ENCODE data around the gene LIMCH1.
"Not testable (repeated sequence)": the region's sequence is repeated elsewhere in the genome, so short reads cannot be mapped to it uniquely, and the experiment has no call there.

Gene LIMCH1

DNA sequence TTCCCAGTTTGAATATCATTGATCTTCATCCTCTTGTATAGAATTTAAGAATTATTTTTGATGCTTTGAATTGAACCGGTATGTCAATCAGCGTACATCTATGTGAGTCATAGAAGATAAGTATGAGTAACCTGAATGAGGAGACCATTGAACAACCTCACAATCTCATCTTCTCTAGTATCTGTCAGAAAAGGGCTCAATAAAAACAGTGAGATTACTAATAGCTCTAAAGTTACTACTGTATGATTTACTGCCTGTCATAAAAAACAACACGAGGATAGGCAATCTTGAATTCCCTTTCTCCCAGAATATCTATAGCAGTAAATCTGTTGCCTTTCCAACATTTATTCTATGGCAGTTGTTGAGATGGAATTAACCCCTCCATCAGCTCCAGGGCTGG lies 174.5 kb downstream of the LIMCH1 start:
- no peak for DNase-seq (ENCODE audit: insufficient read length, low spot score)
- no peak for FAIRE-seq

GRCh38 chr4:41713768-41714167 lies 175.8 kb downstream of the LIMCH1 start:
- DNase-seq (ENCODE audit: insufficient read length, low spot score) (no peak), FAIRE-seq (no peak)

DNA sequence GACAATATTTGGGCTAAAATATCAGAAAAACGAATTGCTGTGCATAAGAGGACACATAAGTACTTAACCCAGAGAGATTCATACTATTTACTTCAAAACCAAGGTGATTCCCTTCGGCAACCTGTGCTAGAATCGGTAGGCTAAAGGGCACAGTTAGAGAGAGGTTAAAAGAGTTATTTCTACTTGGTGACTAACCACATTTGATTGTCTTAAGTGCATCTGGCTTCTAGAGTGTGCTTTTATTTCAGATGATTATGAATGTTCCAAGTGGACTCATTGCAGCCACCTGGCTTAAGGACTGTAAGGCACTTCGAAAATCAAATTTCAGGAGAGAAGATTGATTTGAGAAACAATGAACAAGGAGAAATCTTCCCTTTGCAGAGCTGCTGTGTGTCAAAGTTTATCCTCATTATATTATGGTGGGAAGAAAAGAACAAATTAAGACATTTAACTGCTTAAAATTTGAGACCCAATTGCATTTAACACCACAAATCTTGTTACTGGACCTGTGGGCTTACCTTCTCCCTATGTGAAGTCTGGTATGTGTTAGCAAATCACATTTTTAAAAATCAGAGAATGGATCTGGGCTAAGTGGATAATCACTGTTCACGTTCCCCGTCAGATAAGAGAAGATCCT lies 176.5 kb downstream of the LIMCH1 start:
- DNase-seq (ENCODE audit: insufficient read length, low spot score): no peak
- no peak for FAIRE-seq

- DNase-seq (ENCODE audit: insufficient read length, low spot score): no peak
- FAIRE-seq: no peak
Observed at GRCh38 chr4:41715155-41715554, 177.2 kb downstream of the LIMCH1 start.

DNA sequence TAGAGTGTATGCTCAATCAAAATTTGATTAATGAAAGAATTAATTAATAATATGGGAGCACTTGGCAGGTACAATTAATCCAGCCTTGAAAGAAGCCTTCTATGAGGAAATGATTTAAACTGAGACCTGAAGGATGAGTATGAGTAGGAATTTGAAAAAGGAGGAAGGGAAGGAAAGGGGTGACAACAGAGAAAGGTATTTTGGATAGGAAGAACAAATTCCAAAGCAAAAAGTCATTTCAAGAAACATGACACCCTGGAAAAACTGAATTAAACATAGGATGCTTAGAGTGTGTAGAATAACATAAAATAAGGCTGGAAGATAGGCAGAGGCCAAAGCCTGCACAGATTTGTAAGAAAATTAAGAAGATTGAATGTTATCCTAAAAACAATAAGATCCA lies 180.9 kb downstream of the LIMCH1 start:
- FAIRE-seq (no peak), DNase-seq (ENCODE audit: insufficient read length, low spot score) (no peak)

DNA sequence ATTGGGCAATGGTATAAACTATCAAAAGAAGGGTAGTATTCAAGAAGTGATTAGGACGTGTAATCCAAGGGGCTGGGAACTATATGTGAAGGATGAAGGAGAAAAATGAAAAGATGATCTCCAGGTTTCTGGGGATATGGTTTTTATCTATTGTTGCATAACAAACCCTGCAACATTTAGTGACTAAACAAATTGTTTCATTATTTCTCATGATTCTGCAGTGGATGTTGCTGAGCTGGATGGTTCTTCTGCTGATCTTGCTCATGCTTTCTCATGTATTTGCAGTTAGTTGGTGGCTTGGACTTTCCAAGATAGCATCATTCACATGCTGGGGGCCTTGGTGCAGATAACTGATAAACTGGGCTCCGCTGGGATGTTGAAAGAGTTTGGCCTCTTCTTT lies 181.5 kb downstream of the LIMCH1 start:
- DNase-seq (ENCODE audit: insufficient read length, low spot score) (no peak), FAIRE-seq (no peak)

- DNase-seq (ENCODE audit: insufficient read length, low spot score) (no peak), FAIRE-seq (no peak)
Observed at GRCh38 chr4:41722181-41722580, 184.2 kb downstream of the LIMCH1 start.

- FAIRE-seq: no peak
- DNase-seq (ENCODE audit: insufficient read length, low spot score): no peak
Observed at GRCh38 chr4:41723286-41723685, 185.3 kb downstream of the LIMCH1 start.

GRCh38 chr4:41725254-41725653 lies 187.3 kb downstream of the LIMCH1 start:
- no peak for DNase-seq (ENCODE audit: insufficient read length, low spot score)
- no peak for FAIRE-seq

GRCh38 chr4:41727861-41728572 lies 190.1 kb downstream of the LIMCH1 start:
- DNase-seq (ENCODE audit: insufficient read length, low spot score) (no peak), FAIRE-seq (no peak)

- FAIRE-seq (no peak), DNase-seq (ENCODE audit: insufficient read length, low spot score) (no peak)
Observed at GRCh38 chr4:41728573-41728913, 190.6 kb downstream of the LIMCH1 start.

DNA sequence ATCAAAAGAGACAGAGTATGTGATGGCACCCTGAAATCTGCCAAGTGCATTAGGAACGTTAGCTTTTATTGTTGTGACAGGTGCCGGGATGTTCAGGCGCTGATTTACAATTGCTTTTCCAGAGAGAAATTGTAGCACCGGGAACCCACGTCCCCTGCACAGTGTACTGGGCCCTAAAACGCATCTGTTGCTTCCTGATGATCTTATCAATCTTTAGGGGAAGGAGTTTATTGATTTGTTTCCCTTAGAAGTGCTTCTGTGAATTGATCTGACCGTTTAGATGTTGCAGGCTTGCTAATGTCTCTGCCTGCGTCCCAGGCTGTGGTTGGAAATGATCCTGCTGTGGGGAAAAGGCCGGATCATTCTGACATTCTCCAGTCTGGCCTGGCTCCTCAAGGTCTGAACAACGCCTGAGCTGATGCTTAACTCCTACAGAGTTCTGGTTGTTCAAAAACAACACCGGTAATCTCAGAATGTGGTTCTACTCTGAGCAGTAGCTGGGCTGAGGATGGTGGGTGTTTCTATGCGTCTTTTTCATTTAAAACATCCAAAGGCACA lies 193.7 kb downstream of the LIMCH1 start:
- FAIRE-seq: no peak
- no peak for DNase-seq (ENCODE audit: insufficient read length, low spot score)

DNA sequence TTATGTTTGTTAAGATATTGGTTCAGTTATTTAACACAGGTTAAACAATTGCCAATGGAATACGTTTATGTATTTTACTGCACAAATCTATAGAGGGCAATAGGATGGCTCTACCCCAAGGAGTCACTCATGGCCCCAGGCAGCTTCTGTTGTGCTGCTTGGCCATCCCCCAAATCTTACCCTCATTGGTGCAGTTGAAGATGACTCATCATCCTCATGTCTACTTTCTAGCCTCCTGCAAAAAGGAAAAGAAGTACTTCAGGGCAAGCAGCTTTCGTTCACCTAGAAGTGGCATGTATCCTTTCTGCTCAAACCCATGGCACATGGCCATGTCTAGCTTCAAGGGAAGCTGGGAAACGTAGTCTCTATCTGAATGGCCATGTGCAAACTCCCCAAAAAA lies 196.4 kb downstream of the LIMCH1 start:
- FAIRE-seq (no peak), DNase-seq (ENCODE audit: insufficient read length, low spot score) (no peak)

DNA sequence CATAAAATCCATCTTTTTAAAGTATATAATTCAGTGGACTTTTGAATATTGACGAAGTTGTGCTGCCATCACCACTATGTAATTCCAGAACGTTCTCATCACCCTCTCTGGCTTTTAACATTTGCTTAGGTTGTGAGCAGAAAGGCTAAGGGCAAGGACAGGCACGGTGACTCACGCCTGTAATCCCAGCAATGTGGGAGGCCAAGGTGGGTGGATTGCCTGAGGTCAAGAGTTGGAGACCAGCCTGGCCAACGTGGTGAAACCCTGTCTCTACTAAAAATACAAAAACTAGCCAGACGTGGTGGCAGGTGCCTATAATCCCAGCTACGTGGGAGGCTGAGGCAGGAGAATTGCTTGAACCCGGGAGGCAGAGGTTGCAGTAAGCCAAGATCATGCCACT lies 199.5 kb downstream of the LIMCH1 start:
- not testable (repeated sequence) for FAIRE-seq; DNase-seq (ENCODE audit: insufficient read length, low spot score)

- FAIRE-seq (no peak), DNase-seq (ENCODE audit: insufficient read length, low spot score) (no peak)
Observed at GRCh38 chr4:41741354-41741753, 203.4 kb downstream of the LIMCH1 start.

- FAIRE-seq (no peak), DNase-seq (ENCODE audit: insufficient read length, low spot score) (no peak)
Observed at GRCh38 chr4:41744572-41745291, 206.8 kb downstream of the LIMCH1 start.

DNA sequence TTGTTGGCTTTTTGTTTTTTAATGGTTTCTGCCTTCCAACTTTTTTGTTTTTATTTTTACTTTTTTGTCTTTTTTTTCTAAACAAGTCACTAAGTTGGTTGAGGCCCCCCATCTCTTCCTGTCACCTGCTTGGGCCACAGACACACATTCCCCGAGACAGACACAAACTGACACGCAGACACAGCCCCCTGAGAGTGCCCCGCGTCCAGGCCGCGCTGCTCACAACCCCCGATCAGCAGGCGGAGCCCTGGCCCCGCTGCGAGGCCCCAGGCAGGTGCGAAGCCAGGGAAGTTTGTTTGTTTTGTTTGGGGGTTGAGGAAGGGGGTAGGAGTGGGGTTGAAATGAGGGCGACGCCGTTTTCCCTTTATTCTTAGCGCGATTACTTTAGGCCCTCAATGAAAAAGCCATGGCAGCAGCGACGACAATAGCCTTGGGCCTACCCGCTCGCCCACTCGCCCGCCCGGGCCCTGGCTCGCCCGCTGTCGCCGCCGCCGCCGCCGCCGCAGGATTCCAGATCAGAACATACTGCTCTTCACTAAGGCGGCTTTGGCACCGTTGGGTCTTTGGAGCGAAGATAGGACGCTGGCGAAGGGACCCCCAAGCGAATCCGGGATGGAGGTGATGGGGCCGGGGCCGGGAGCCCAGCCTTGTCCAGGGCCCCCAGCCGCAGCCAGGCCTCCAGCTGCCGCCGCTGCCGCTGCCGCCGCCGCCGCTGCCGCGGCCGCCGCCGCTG lies 207.5 kb downstream of the LIMCH1 start:
- no peak for DNase-seq (ENCODE audit: insufficient read length, low spot score)
- no peak for FAIRE-seq

DNA sequence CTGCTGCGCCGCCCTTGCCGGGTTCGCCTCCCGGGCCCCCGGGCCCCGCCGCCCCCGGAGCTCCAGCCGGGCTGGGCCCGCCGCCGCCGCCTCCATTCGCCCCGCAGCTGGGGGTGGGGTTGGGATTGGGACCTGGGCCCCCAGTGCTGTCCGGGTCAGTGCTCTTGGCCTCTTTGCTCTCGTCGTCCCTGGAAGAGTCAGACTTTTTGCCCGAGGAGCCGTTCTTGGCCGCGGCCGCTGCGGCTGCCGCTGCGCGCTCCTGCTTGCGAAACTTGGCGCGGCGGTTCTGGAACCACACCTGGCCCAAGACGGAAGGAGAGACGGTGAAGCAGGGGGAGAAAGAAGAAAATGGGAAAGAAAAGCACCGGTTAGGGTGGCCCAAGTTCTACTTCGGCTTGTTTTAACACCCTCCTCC lies 208.1 kb downstream of the LIMCH1 start:
- DNase-seq (ENCODE audit: insufficient read length, low spot score): no peak

DNA sequence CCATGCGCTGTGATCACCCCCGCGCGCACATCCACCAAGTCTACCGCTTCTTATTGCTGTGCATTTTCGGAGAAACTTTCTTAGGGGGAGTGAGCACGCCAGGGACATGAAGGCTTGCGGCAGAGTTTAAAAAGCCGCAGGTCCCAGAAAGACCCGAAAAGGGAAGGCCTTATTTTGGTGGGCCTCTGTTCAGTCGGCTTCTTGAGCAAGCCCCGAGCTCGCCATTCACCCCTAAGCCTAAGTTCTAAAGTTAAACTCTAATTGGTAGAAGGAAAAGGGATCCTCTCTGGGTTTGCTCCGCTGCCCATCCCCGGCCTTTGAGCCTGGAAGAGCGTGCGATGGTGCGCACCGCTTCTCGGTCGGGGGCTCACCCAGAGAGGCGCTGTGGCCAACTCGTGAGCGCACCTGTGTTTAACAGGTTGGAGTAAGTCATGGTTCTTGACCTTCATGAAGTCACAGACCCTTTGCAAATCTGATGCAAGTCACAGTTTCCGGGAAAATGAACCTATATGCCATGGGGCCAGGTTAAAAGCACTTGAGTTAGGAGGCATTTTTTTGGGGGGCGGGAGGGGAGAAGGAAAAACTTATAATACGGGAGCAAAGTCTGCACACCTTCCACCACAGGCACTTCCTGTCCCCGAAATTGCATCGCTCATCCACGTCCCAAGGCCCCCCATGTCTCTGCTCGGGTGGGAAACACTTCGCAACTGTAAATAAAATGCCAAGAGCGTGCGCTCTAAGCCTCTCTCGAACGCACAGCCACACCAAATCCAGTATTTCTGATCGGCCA lies 208.7 kb downstream of the LIMCH1 start:
- no peak for FAIRE-seq
- DNase-seq (ENCODE audit: insufficient read length, low spot score): no peak

More for the DNA sequence above, 208.1 kb downstream of the LIMCH1 start:
- FAIRE-seq: no peak
